Ovary (tissue), 3 donors: ENCODE data around the gene TACC2.

ENCODE experiments used
- EP300 ChIP-seq: sonication (generic); formaldehyde crosslinking; IDR thresholded peaks from one replicate; pipeline ENCODE4 v1.6.1; 2017; ENCODE audit warnings: antibody characterized with exemption
- POLR2A ChIP-seq: fragments of 450-650 bp; IDR thresholded peaks from one replicate; pipeline ENCODE4 v1.6.1; 2017; ENCODE audit warnings: antibody characterized with exemption, mild to moderate bottlenecking, moderate library complexity
- TF ChIP-seq, protein P1 (sequence below), 3 donors: fragments of 450-650 bp in 2 of 3; fragments of 200-600 bp in 1 of 3; IDR thresholded peaks; one replicate each; pipeline versions ENCODE4 v1.5.1 to v1.8.0; 2016 to 2022; ENCODE audit warnings: antibody characterized with exemption in 3 of 3, mild to moderate bottlenecking in 1 of 3
- donor health status: DM: no; HTN: no; CAD: no.

DNA sequence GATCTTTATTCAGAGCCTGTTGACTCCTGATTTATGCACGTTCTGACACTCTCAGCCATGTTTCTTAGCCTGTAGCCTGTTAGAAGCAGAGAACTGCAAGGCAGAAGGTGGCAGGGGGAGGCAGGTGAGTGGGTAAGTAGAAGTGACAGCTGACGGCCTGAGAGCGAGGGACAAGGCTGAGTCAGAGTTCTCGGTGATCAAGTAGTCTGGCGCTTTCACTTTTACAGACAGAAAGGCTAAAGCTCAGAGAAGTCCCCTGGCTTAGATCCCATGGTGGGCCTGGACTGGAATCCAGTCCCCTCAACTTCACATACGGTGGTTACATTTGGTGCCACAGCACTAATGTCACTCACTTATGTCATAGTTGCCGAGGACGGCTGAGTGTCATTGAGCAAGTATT, 139.0 kb downstream of the TACC2 start:
- TF ChIP-seq EP300 (no peak), POLR2A (no peak)
- TF ChIP-seq, protein P1, sequence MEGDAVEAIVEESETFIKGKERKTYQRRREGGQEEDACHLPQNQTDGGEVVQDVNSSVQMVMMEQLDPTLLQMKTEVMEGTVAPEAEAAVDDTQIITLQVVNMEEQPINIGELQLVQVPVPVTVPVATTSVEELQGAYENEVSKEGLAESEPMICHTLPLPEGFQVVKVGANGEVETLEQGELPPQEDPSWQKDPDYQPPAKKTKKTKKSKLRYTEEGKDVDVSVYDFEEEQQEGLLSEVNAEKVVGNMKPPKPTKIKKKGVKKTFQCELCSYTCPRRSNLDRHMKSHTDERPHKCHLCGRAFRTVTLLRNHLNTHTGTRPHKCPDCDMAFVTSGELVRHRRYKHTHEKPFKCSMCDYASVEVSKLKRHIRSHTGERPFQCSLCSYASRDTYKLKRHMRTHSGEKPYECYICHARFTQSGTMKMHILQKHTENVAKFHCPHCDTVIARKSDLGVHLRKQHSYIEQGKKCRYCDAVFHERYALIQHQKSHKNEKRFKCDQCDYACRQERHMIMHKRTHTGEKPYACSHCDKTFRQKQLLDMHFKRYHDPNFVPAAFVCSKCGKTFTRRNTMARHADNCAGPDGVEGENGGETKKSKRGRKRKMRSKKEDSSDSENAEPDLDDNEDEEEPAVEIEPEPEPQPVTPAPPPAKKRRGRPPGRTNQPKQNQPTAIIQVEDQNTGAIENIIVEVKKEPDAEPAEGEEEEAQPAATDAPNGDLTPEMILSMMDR (IDR thresholded peaks at IDR 0.05) = no peak
